Vagina (tissue), 2 donors: ENCODE measurements around the gene NPBWR2. TPM values are rescaled to one million over a fixed set of nuclear protein-coding genes. Genes with fewer than 3 reads are reported as not detected.
A peak's percentile ranks its signal among the peaks of the same experiment; 100 is the strongest.

Experiments used
- DNase-seq, 2 donors: peaks; one replicate each; pipeline ENCODE4 v3.0.0-alpha.2; 2017; ENCODE audit errors: extremely low spot score in 2 of 2
- H3K27ac ChIP-seq: fragments of 200-600 bp; sonication (generic); one replicate; pipeline ENCODE4 v1.5.1; 2019
- H3K27me3 ChIP-seq: fragments of 200-600 bp; sonication (generic); one replicate; pipeline ENCODE4 v1.5.1; 2019
- H3K36me3 ChIP-seq, 2 donors: fragments of 200-600 bp; sonication (generic); one replicate each; pipeline ENCODE4 v1.5.1; 2017 to 2019
- H3K4me1 ChIP-seq: fragments of 200-600 bp; sonication (generic); one replicate; pipeline ENCODE4 v1.5.1; 2019
- H3K4me3 ChIP-seq, 2 donors: fragments of 200-600 bp; sonication (generic); 1 replicate in 1 of 2; 2 replicates in 1 of 2; pipeline ENCODE4 v1.5.1; 2016 to 2019
- H3K9me3 ChIP-seq: fragments of 200-600 bp; sonication (generic); one replicate; pipeline ENCODE4 v1.5.1; 2019
- POLR2A ChIP-seq, 2 donors: fragments of 450-650 bp; IDR thresholded peaks; one replicate each; pipeline ENCODE4 v1.6.1; 2017; ENCODE audit warnings: antibody characterized with exemption in 2 of 2, mild to moderate bottlenecking in 2 of 2, moderate library complexity in 2 of 2
- POLR2AphosphoS5 ChIP-seq, 2 donors: sonication (generic); formaldehyde crosslinking; IDR thresholded peaks; one replicate each; pipeline ENCODE4 v1.9.0; 2017; ENCODE audit warnings: antibody characterized with exemption in 2 of 2, mild to moderate bottlenecking in 2 of 2, low read depth in 1 of 2; ENCODE audit not compliant: insufficient read depth in 1 of 2
- intact Hi-C: fragments of 100-400 bp; cut with DNase I; formaldehyde crosslinking; loops from one replicate; pipeline ENCODE4 v1.15.1; 2023
- total RNA-seq: library from RNA; depleted of rRNA; stranded (reverse); fragments of >200 nt; gene quantifications from one replicate; pipeline ENCODE4 v1.2.3, GENCODE V29; 2016
- TF ChIP-seq, protein P1 (sequence below), 3 experiments: fragments of 450-650 bp in 2 of 3; fragments of 200-600 bp in 1 of 3; sonication (generic) in 1 of 3; IDR thresholded peaks; one replicate each; pipeline ENCODE4 v1.5.1; 2017 to 2019; ENCODE audit warnings: antibody characterized with exemption in 3 of 3, mild to moderate bottlenecking in 2 of 3, moderate library complexity in 2 of 3

The NPBWR2 gene
- total RNA-seq, 1 donor from 2014 or later, result not detected

DNA sequence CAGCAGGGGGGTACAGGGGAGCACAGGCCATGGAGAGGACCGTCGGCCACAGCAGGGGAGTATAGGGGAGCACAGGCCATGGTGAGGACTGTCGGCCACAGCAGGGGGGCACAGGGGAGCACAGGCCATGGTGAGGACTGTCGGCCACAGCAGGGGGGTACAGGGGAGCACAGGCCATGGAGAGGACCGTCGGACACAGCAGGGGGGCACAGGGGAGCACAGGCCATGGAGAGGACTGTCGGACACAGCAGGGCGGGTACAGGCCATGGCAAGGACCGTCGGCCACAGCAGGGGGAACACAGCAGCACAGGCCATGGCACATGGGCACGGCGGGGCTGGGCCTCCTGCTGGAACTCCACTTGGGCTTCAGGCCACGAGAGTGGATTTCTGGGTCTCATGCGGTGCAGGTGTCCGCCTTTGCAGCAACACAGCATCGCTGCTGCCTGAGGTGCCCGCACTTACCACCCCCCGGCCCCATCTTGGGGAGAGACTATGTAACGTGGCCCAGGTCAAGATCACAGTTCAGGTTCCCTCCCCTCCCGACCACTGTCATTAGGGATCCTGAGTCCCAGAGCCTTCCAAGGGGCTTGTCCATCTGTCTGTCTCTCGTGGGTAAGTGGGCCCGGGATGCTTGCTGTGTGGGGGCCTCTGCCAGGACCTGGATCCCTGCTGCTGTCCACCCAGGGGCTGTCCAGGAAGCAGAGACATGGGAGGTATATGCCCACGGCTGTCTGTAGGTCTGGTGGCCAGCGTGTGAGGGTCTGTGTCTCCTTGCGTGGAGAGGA, 2.5 kb downstream of the NPBWR2 start:
- no peak overlapping the region for H3K27ac ChIP-seq
- intact Hi-C loops, result no loop called here
- H3K36me3 ChIP-seq, result no peaks in the 10 kb centered on the region
- no peak for DNase-seq
- TF ChIP-seq POLR2AphosphoS5 (IDR thresholded peaks at IDR 0.05; ENCODE audit: insufficient read depth in 1 of 2, low read depth in 1 of 2), result no peak
- TF ChIP-seq, protein P1, sequence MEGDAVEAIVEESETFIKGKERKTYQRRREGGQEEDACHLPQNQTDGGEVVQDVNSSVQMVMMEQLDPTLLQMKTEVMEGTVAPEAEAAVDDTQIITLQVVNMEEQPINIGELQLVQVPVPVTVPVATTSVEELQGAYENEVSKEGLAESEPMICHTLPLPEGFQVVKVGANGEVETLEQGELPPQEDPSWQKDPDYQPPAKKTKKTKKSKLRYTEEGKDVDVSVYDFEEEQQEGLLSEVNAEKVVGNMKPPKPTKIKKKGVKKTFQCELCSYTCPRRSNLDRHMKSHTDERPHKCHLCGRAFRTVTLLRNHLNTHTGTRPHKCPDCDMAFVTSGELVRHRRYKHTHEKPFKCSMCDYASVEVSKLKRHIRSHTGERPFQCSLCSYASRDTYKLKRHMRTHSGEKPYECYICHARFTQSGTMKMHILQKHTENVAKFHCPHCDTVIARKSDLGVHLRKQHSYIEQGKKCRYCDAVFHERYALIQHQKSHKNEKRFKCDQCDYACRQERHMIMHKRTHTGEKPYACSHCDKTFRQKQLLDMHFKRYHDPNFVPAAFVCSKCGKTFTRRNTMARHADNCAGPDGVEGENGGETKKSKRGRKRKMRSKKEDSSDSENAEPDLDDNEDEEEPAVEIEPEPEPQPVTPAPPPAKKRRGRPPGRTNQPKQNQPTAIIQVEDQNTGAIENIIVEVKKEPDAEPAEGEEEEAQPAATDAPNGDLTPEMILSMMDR (IDR thresholded peaks at IDR 0.05), result no peak
- H3K4me3 ChIP-seq, result no peak overlapping the region
- H3K9me3 ChIP-seq, result no peaks in the 10 kb centered on the region
- peaks cover 10% of the 10 kb centered on the region for H3K4me1 ChIP-seq
- peaks cover 9% of the 10 kb centered on the region for H3K27me3 ChIP-seq

DNA sequence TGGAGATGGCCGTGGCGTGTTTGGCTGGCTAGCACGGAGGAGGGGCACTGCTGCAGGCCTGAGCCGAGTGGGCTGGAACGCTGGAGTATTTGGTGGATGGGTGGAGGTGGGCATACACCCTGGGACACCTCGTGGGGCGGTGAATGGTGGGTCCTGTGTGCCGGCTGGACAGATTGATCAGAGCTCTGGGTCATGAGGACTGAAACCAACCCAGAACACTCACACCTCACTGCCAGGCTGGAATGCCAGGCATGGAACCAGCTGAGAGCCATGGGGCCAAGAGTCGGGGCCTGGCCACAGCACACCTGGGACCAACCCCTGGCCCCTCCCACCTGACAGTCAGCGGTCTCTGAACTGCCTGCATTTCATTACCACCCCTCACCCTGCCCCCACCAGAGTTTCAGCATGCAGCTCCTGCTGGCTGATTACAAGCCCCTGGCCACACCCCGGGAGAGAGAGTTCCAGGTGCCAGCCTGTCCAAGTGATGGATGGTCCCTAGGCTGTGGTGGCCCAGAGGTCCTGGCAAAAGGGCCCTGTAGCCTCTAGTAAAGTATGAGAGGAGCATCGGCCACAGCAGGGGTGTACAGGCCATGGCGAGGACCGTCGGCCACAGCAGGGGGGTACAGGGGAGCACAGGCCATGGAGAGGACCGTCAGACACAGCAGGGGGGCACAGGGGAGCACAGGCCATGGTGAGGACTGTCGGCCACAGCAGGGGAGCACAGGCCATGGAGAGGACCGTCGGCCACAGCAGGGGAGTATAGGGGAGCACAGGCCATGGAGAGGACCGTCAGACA, 3.3 kb downstream of the NPBWR2 start:
- Histone ChIP-seq H3K27ac (no peak overlapping the region), H3K4me3 (no peak overlapping the region), H3K4me1 (peaks cover 10% of the 10 kb centered on the region), H3K27me3 (peaks cover 9% of the 10 kb centered on the region), H3K9me3 (no peaks in the 10 kb centered on the region), H3K36me3 (no peaks in the 10 kb centered on the region)
- DNase-seq, result no peak
- intact Hi-C loops, result no loop called here
- TF ChIP-seq, protein P1 (IDR thresholded peaks at IDR 0.05), result no peak
- TF ChIP-seq POLR2A (IDR thresholded peaks at IDR 0.05) (no peak), POLR2AphosphoS5 (IDR thresholded peaks at IDR 0.05; ENCODE audit: insufficient read depth in 1 of 2, low read depth in 1 of 2) (no peak)

DNA sequence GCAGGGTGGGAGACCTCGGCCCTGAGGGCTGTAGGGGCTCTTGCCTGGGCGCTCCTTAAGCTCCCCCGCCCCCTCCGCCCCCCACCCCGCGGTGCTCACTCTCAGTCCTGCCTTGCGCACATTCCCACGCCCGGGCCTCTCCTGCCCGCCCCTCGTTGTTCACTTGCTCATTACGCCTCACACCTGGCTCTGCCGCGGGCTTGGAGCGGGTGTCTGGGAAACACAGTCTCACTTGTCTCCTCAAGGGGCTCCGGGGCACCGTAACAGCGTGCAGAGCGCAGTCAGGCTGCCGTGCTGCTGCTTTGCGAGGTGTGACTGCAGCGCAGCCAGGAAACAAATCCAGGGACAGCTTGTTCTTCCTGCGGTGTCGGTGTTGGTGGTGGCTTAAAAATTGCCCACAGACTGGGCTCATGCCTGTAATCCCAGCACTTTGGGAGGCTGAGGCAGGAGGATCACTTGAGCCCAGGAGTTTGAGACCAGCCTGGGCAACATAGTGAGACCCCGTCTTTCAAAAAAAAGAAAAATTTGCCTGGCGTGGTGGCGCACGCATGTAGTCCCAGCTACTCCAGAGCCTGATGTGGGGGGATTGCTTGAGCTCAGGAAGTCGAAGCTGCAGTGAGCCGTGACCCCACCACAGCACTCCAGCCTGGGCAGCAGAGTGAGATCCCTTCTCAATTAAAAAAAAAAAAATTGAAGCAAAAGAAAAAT, 4.6 kb downstream of the NPBWR2 start:
- intact Hi-C loops, result no loop called here
- TF ChIP-seq POLR2A (IDR thresholded peaks at IDR 0.05) (no peak), POLR2AphosphoS5 (IDR thresholded peaks at IDR 0.05; ENCODE audit: insufficient read depth in 1 of 2, low read depth in 1 of 2) (no peak)
- TF ChIP-seq, protein P1 (IDR thresholded peaks at IDR 0.05), result no peak
- DNase-seq, result no peak
- peaks cover 9% of the 10 kb centered on the region for H3K27me3 ChIP-seq
- no peak overlapping the region for H3K27ac ChIP-seq
- H3K9me3 ChIP-seq, result no peaks in the 10 kb centered on the region
- H3K4me3 ChIP-seq, result peak overlapping the region in 1 of 2 donors; percentile 27
- no peaks in the 10 kb centered on the region for H3K36me3 ChIP-seq
- H3K4me1 ChIP-seq, result peaks cover 10% of the 10 kb centered on the region

DNA sequence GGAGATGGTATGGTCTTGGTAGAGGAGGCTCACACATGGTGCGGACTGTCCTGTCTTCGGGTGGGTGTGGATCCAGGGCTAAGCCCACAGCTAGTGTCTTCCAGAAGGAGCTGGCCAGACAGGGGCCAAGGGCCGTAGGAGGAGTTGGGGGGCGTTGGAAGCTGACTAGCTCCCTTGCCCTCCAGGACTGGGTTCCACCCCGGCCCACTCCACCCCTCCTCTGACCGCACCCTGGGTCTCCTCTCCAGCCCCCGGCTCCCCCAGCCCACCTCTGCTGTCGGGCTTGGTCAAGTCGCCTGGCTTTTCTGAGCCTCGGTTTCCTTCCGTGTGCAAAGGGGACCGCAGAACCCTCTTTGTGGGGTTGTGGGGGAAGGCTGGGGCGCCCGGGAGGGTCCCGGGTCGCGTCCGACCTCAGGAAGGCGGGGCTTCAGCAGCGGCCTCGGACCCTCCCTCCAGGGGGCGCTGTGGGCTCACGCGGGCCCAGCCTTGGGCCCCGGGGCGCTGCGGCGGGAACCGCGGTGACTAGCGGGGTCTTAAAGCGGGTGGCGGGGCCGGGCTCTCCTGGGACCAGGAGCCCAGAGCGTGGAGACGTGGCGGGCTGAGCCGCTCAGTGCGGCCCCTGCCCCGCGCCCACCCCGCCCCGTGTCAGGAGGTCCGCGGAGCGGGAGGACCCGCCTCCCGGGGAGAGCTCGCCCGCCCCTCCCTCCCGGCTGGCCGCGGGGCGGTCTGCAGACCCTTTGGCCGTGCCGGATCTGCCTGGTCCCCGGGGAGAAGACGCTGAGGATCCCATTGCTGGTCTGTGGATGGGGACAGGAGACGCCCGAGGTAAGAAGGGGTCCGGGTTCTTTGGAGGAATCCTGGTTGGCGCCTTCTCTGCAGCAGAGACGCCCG, 5.4 kb downstream of the NPBWR2 start:
- Histone ChIP-seq H3K27me3 (peaks cover 9% of the 10 kb centered on the region), H3K36me3 (no peaks in the 10 kb centered on the region), H3K4me1 (peaks cover 10% of the 10 kb centered on the region), H3K27ac (no peak overlapping the region), H3K9me3 (no peaks in the 10 kb centered on the region), H3K4me3 (peak overlapping the region; percentile 7 to 27)
- no peak for TF ChIP-seq POLR2A (IDR thresholded peaks at IDR 0.05)
- TF ChIP-seq, protein P1 (IDR thresholded peaks at IDR 0.05), result peak in 1 of 3 experiments; percentile 17
- TF ChIP-seq POLR2AphosphoS5 (IDR thresholded peaks at IDR 0.05; ENCODE audit: insufficient read depth in 1 of 2, low read depth in 1 of 2), result no peak
- DNase-seq, result no peak
- intact Hi-C loops, result no loop called here
